H9 (cell line): ENCODE results near the gene SPRYD7. TPM values are rescaled to one million over a fixed set of nuclear protein-coding genes. Genes with fewer than 3 reads are reported as not detected.

Source experiments
- DNase-seq: peaks from one replicate; pipeline ENCODE4 v3.0.0-alpha.2; 2017
- H2AFZ ChIP-seq: one replicate; pipeline ENCODE4 v1.6.1; 2013; ENCODE audit warnings: mild to moderate bottlenecking, low read length, control low read depth, moderate library complexity
- H2AK5ac ChIP-seq: 2 replicates; pipeline ENCODE4 v1.6.1; 2013; ENCODE audit warnings: low read length, control low read depth, mixed read lengths; ENCODE audit not compliant: insufficient read length
- H2BK120ac ChIP-seq: one replicate; pipeline ENCODE4 v1.6.1; 2013; ENCODE audit warnings: low read depth, mild to moderate bottlenecking, low read length, control low read depth, inconsistent platforms; ENCODE audit not compliant: poor library complexity, severe bottlenecking
- H2BK12ac ChIP-seq: 2 replicates; pipeline ENCODE4 v1.6.1; 2013; ENCODE audit warnings: low read length, control low read depth, mixed read lengths, low read depth; ENCODE audit not compliant: insufficient read length
- H2BK15ac ChIP-seq: 2 replicates; pipeline ENCODE4 v1.6.1; 2013; ENCODE audit warnings: low read depth, low read length, control low read depth
- H2BK20ac ChIP-seq: one replicate; pipeline ENCODE4 v1.6.1; 2013; ENCODE audit warnings: low read depth, mild to moderate bottlenecking, low read length, control low read depth, inconsistent platforms; ENCODE audit not compliant: poor library complexity, severe bottlenecking
- H2BK5ac ChIP-seq: 2 replicates; pipeline ENCODE4 v1.6.1; 2013; ENCODE audit warnings: low read length, control low read depth, mixed read lengths; ENCODE audit not compliant: insufficient read length
- H3K14ac ChIP-seq: 2 replicates; pipeline ENCODE4 v1.6.1; 2013; ENCODE audit warnings: low read length, control low read depth; ENCODE audit not compliant: insufficient read depth
- H3K18ac ChIP-seq: 2 replicates; pipeline ENCODE4 v1.6.1; 2013; ENCODE audit warnings: low read depth, mild to moderate bottlenecking, mixed read lengths, low read length, control low read depth; ENCODE audit not compliant: insufficient read length
- H3K23ac ChIP-seq: 2 replicates; pipeline ENCODE4 v1.6.1; 2013; ENCODE audit warnings: low read length, control low read depth, mixed read lengths, low read depth; ENCODE audit not compliant: insufficient read length
- H3K23me2 ChIP-seq: 2 replicates; pipeline ENCODE4 v1.6.1; 2013; ENCODE audit warnings: low read depth, mild to moderate bottlenecking, mixed read lengths, low read length, control low read depth; ENCODE audit not compliant: insufficient read length, poor library complexity, severe bottlenecking
- H3K27ac ChIP-seq: 2 replicates; pipeline ENCODE4 v1.5.1; 2013; ENCODE audit warnings: low read length, control low read depth, mixed read lengths, low read depth; ENCODE audit not compliant: insufficient read length
- H3K27me3 ChIP-seq: 2 replicates; pipeline ENCODE4 v1.6.1; 2013; ENCODE audit warnings: low read length, control low read depth, inconsistent platforms; ENCODE audit not compliant: insufficient read depth
- H3K4ac ChIP-seq: 2 replicates; pipeline ENCODE4 v1.6.1; 2013; ENCODE audit warnings: low read depth, mild to moderate bottlenecking, control low read depth, inconsistent platforms, low read length, moderate library complexity
- H3K4me1 ChIP-seq: 2 replicates; pipeline ENCODE4 v1.6.1; 2013; ENCODE audit warnings: low read length, control low read depth, inconsistent platforms; ENCODE audit not compliant: insufficient read depth
- H3K4me2 ChIP-seq: 2 replicates; pipeline ENCODE4 v1.6.1; 2013; ENCODE audit warnings: low read length, control low read depth, mixed read lengths; ENCODE audit not compliant: insufficient read length, insufficient read depth
- H3K56ac ChIP-seq: 2 replicates; pipeline ENCODE4 v1.6.1; 2013; ENCODE audit warnings: low read depth, mild to moderate bottlenecking, mixed read lengths, low read length, control low read depth; ENCODE audit not compliant: insufficient read length
- H3K79me1 ChIP-seq: 2 replicates; pipeline ENCODE4 v1.6.1; 2013; ENCODE audit warnings: low read depth, mild to moderate bottlenecking, moderate library complexity, low read length, control low read depth, inconsistent platforms; ENCODE audit not compliant: insufficient read depth, poor library complexity, severe bottlenecking
- H3K79me2 ChIP-seq: 2 replicates; pipeline ENCODE4 v1.6.1; 2013; ENCODE audit warnings: low read length, control low read depth, inconsistent platforms; ENCODE audit not compliant: insufficient read depth
- H3K9ac ChIP-seq: 2 replicates; pipeline ENCODE4 v1.6.1; 2013; ENCODE audit warnings: low read length, control low read depth, mixed read lengths; ENCODE audit not compliant: insufficient read length; ENCODE audit errors: extremely low read depth
- H3K9me3 ChIP-seq: one replicate; pipeline ENCODE4 v1.6.1; 2013; ENCODE audit warnings: low read depth, low read length, inconsistent platforms; ENCODE audit not compliant: control insufficient read depth
- H3T11ph ChIP-seq: one replicate; pipeline ENCODE4 v1.6.1; 2013; ENCODE audit warnings: mild to moderate bottlenecking, low read length, control low read depth, inconsistent platforms
- H4K20me1 ChIP-seq: one replicate; pipeline ENCODE4 v1.6.1; 2013; ENCODE audit not compliant: control insufficient read depth, insufficient read length, insufficient read depth
- H4K5ac ChIP-seq: 2 replicates; pipeline ENCODE4 v1.6.1; 2013; ENCODE audit warnings: low read depth, mild to moderate bottlenecking, mixed read lengths, low read length, control low read depth; ENCODE audit not compliant: insufficient read length
- H4K8ac ChIP-seq: replicated peaks from 2 replicates; pipeline ENCODE4 v1.6.1; 2013; ENCODE audit warnings: low read length, control low read depth, mixed read lengths, low read depth; ENCODE audit not compliant: insufficient read length
- H4K91ac ChIP-seq: 2 replicates; pipeline ENCODE4 v1.6.1; 2013; ENCODE audit warnings: low read depth, mild to moderate bottlenecking, moderate library complexity, mixed read lengths, low read length, control low read depth; ENCODE audit not compliant: insufficient read length
- H3K27ac Mint-ChIP-seq, 3 experiments: 2 replicates in 2 of 3; 3 replicates in 1 of 3; pipeline ENCODE4 v1.8.0; 2020 to 2021; ENCODE audit warnings: mixed read lengths in 3 of 3, mild to moderate bottlenecking in 1 of 3, moderate library complexity in 1 of 3
- H3K27me3 Mint-ChIP-seq: 2 replicates; pipeline ENCODE4 v1.8.0; 2021; ENCODE audit warnings: low read depth, mild to moderate bottlenecking, moderate library complexity, mixed read lengths
- H3K36me3 Mint-ChIP-seq, 3 experiments: 2 replicates in 2 of 3; 3 replicates in 1 of 3; pipeline ENCODE4 v1.8.0; 2020 to 2021; ENCODE audit warnings: low read depth in 3 of 3, mixed read lengths in 3 of 3; ENCODE audit not compliant: insufficient read depth in 1 of 3
- H3K4me1 Mint-ChIP-seq, 2 experiments: 2 replicates each; pipeline ENCODE4 v1.8.0; 2020; ENCODE audit warnings: mixed read lengths in 2 of 2
- H3K4me3 Mint-ChIP-seq, 2 experiments: 2 replicates in 1 of 2; 3 replicates in 1 of 2; pipeline ENCODE4 v1.8.0; 2020 to 2021; ENCODE audit warnings: mild to moderate bottlenecking in 2 of 2, mixed read lengths in 2 of 2, moderate library complexity in 1 of 2
- H3K9me3 Mint-ChIP-seq, 2 experiments: 2 replicates in 1 of 2; 3 replicates in 1 of 2; pipeline ENCODE4 v1.8.0; 2020; ENCODE audit warnings: mild to moderate bottlenecking in 2 of 2, mixed read lengths in 2 of 2, moderate library complexity in 1 of 2
- CTCF ChIP-seq: fragments of 200-600 bp; sonication (generic); conservative IDR thresholded peaks from 3 replicates; pipeline ENCODE4 v1.8.0; 2021; ENCODE audit warnings: antibody characterized with exemption, mild to moderate bottlenecking
- WGBS: extraction: QIAGEN DNeasy Blood & Tissue Kit; methylation state at CpG from one replicate; pipeline ENCODE4 v1.1.7; 2013; ENCODE audit warnings: missing lambda C conversion rate, low lambda C conversion rate, mixed read lengths; ENCODE audit not compliant: insufficient read length; ENCODE audit errors: extremely low coverage; 5-methylcytosine and 5-hydroxymethylcytosine counted together
- total RNA-seq: library from RNA; stranded (reverse); gene quantifications from 2 replicates; pipeline ENCODE4 v1.2.1, GENCODE V29; 2021

The SPRYD7 gene
- total RNA-seq, 1 experiment from 2014 or later = 1.8 TPM

DNA sequence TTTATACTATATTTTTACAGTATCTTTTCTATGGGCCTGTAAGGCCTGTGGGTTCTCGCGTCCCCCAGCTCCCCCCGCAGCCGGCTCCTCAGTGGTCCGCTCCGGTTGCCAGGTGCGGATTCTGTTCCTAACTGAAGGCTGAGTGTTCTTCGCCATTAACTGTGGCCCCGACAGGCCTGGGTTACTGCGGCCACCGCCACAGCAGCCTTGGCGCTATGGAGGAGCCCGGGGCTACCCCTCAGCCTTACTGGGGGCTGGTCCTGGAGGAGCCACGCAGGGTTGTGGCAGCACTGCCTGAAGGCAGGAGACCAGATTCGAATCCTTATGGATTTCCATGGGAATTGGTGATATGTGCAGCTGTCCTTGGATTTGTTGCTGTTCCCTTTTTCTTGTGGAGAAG is 45.8 kb downstream of the SPRYD7 start:
- Histone ChIP-seq H2BK12ac (no peak overlapping the region), H3K23me2 (no peaks in the 10 kb centered on the region), H3K18ac (no peak overlapping the region), H3K4me1 (no peaks in the 10 kb centered on the region), H2BK20ac (no peak overlapping the region), H2BK120ac (no peak overlapping the region), H3T11ph (no peak overlapping the region), H3K27me3 (no peaks in the 10 kb centered on the region), H3K4ac (no peak overlapping the region), H3K23ac (no peak overlapping the region), H4K91ac (no peak overlapping the region), H3K56ac (no peak overlapping the region), H2AK5ac (no peak overlapping the region), H3K14ac (no peak overlapping the region), H3K79me1 (no peaks in the 10 kb centered on the region), H3K9ac (no peak overlapping the region), H4K20me1 (no peaks in the 10 kb centered on the region), H4K8ac (no peak overlapping the region), H3K9me3 (no peaks in the 10 kb centered on the region), H2BK15ac (no peak overlapping the region), H4K5ac (no peak overlapping the region), H3K4me2 (no peak overlapping the region), H3K27ac (no peak overlapping the region), H2AFZ (no peak overlapping the region), H3K79me2 (no peaks in the 10 kb centered on the region), H2BK5ac (no peak overlapping the region)
- Mint-ChIP-seq H3K27ac (no peak overlapping the region), H3K4me1 (no peaks in the 10 kb centered on the region), H3K36me3 (peaks cover 0 to 4% (median 0%) of the 10 kb centered on the region in 3 experiments; a peak in 2 of 7 replicates), H3K27me3 (no peaks in the 10 kb centered on the region), H3K9me3 (peaks cover 12 to 19% of the 10 kb centered on the region in 2 experiments; a peak in 4 of 5 replicates), H3K4me3 (no peak overlapping the region)
- no CpG with 5 or more reads among the region's 15 CpGs for WGBS
- peak; percentile 32 for DNase-seq
- no peak for TF ChIP-seq CTCF
